NCI-H2171 treated with DMSO at 0.1 percent for 48 hours (cell line): ENCODE measurements around the gene SORBS1.

Source experiments
- DNase-seq: peaks from one replicate; lab custom pipeline; 2025; lab: John Stamatoyannopoulos, UW

The SORBS1 gene

DNA sequence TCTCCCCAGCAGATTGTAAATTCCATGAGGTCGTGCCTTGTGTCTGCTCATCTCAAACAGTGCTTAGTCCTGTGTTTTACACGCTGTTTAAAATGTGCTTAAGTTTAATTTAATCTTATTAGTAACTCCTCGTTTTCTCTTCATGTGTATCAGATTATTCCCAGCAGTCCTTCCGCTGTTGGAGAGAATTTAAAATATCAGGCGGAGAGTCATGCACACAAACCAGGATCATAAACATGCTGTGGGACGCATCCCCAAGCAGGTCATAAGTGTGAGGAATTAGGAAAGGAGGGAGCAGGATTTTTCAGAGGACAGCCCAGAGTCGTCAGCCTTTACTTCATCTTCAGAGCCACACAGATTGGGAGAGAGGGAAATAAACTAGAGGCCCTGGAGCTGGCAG is 4.2 kb upstream of the SORBS1 start:
- no peak for DNase-seq

DNA sequence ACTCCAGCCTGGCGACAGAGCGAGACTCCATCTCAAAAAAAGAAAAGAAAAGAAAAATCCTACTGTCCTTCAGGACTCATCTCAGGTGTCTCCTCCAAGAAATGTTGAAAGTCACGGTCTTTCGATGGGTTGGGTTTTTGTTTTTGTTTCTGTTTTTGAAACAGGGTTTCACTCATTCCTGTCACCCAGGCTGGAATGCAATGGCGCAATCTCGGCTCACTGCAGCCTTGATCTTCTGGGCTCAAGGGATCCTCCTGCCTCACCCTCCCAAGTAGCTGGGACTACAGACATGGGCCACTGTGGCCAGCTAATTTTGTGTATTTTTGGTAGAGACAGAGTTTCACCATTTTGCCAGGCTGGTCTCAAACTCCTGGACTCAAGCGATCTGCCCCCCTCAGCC is 3.1 kb upstream of the SORBS1 start:
- DNase-seq = no peak

DNA sequence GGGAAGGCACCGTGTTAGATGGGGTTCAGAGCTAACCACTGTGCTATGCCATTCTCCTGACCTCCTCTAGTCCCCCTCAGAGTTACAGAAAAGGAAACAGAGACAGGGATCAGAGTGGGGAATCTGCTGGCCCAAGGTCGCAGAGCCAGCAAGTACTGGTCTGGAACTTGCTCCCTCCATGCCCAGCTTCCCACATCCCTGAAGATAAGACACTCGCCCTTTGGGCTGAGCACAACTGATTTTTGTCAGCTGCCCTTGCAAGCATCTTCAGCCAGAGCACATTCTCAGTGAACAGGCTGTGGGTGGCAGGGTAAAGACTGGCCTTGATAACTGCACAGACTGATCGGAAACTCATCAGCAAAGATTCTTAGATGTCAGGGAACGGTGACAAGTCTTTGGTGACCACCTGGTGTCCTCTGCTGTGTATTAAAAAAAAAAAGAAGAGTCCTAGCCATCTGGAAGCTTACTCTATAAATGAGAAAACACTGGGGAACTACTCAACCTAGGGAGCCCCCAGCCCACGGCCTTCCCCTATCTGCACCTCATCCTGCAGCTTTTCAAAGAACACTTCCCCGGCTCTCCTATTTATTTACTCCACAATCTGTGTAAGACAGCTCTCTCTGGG is 1.3 kb upstream of the SORBS1 start:
- DNase-seq = peak; percentile 1

DNA sequence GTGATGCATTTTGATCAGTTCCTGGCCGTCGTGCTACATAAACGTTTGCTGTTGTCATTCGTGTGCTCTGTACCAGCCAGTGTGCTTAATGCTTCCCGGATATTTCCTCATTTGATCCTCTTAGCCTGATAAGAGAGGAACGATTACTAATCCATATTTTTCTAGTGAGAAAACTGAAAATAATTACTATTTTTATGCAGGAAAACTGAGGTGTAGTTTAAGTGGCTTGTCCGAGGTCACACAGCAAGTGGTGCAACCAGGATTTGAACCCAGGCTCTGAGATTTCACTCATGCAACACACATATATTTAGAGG is 650 bp upstream of the SORBS1 start:
- DNase-seq = no peak

DNA sequence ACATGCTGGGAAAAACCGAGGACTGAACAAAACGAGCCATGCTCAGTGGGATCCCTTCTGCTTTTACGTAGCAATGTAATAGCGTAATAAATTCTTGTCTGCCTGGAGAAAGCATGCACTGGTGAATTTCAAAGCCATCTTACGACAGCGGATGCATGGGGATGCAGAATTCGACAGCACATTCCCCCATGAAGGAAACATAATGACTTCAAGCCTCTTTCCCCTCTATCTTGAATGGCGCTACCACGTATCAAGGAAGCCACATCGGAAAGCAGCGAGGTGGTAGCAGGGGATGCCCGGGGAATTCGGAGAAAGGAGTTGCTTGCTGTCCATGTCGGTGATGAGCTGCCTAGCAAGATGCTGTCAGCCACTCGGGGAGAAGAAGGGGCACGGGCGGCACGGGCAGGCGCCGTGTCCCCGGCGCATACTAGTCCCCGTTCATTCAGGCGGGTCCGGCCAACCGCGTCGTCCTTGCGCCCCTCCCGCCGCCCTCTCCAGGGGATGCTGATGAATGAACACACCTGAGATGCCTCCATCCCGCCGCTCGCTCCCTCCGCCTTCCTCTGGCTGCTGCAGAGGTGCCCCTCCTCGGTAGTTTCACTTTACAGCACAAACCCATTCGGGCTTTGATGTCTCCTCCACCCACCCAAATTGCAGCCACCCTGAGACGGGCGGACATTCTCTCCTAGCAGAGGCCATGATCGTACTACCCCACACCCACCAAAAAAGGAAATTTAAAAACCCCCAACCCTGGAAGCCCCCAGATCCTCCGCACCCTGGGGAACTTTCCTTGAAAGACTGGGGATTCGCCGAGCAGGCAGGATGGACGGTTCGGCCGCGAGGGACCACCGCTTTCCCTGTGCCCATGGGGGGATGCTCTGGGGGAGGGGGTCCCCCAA is 644 bp downstream of the SORBS1 start:
- DNase-seq = peak; percentile 35

DNA sequence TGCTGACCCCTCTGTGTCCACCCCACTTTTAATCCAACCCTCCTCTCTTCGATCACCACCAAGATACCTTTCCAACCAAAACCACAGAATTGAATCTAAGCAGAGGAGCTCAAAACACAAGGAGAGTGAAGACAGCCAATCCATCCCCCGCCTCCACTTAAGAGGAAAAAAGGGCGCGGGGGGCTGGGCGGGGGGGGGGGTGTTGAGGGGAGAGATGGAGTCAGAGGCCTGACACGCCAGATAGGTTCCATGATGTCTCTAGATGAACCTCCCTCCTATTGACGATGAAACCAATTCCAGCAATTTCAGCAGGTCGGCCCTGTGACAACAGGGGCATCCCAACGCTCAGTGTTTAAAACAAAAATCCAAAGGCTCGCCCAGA is 1.3 kb downstream of the SORBS1 start:
- DNase-seq = no peak

DNA sequence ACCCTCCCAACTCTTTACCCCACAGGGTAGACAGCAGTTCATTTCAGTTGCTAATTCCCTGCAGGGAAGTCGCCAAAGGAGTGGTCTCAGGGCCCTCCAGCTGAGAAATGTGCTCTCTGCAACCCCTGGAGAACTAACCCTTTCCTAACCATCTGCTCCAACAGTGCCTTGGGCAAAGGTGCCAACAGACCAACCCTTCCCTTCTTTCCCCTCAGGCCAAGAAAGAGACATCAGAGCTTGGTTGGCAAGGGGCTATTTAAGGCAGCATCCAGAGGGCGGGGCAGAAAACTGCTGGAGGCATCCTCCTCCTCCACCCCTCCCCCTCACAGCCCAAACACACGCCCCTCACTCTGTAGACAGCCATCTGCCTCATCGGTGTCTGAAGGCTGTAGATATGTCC is 1.7 kb downstream of the SORBS1 start:
- DNase-seq = no peak

DNA sequence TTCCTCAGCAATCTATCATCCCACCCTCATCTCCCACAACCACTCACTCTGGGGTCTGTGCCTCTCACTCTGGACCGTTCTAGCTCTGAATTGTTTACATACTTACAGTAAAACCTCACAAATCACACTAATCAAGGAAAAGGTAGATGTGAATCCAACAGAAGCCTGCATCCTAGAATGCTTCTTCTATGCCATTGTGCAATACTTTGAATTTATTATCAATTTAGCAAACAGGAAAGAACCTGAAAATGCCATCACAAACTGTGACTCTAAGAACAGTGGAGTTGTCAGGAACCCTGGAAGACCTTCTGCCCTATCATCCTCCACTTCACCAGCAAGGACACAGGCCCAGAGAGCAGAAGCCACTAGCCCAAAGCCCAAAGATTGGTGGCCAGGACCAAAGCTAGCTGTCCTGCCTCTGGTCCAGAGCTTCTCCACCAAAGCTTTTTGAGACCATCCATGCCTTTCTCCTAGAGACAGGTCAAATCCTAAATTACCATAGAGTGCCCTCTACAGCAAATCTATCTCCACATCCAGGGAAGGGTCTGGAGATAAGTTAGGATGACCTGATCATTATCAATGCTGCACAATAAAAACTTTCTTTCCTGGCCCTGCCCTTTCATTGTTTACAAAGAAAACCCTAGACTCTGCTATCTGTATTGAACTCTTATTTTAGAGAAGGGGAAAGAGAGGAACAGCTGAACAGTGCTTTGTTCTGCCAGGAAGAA is 2.4 kb downstream of the SORBS1 start:
- DNase-seq = no peak

DNA sequence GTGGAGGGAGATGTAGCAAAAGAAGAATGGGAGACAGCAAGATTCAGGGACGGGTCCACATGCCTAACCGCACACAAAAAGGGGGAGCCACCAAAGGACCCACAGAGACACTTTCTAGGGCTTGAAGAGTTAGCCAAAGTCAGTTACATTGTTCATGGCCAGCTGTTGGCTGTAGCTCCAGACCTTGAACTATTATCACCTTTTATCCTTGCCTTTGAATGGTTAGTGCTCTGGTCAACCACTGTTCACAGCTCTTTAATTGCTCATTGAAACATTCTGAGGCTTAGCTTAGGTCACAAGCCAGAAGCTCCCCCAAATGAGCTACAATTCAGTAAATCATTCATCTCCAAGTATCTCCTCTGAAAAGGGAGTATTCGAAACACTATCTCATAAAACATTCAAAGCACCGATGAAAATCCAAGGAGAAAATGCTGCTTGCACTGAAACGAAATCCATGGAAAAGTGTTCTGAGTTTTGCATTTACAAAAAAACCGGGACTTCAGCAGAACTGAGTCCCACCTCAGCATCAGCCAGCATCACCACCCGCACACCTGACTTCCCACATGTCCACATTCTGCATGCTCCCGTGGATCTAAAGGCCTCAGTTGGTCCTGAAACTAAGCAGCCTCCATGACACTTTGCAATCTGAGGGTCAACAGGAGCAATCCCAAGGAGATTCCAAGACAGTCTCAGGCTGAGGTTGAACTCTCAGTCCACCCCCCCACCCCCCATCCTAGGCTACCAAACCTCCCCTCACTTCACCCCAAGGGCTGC is 4.0 kb downstream of the SORBS1 start:
- DNase-seq = no peak

DNA sequence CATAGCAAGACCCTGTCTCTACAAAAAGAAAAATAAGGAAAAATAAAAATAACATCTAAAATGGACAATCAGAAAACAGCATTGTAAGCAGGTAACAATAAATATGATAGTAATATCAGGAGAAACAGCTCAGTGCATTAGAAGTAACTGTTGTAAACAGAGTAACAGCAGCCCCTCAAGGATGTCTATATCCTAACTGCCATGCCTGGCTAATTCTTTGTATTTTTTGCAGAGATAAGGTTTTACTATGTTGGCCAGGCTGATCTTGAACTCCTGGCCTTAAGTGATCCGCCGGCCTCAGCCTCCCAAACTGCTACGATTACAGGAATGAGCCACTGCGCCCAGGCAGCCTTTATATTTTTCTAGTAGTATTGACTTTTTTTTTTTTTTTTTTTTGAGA is 7.5 kb downstream of the SORBS1 start:
- no peak for DNase-seq

DNA sequence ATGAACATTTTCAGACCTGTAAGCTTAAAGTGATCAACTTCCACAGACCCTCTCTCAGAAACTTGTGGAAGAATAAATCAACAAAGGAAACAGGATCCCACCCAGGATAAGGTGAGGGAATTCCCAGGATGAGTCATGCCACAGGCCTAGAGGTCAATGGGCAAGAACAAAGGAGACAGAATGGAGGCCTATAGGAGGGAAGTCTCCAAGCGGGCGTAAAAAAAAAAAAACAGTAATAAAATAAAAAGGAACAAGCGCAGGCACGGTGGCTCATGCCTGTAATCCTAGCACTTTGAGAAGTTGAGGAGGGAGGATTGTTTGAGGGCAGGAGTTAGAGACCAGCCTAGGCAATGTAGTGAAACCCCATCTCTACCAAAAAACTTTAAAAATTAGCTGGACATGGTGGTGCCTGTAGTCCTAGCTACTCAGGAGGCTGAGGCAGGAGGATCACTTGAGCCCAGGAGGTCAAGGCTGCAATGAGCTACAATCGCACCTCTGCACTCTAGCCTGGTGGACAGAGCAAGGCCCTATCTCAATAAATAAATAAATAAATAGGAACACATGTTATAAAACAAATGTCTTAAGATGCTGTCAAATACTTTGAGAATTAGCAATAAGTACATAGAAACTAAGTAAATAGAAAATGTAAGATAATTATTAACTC is 8.4 kb downstream of the SORBS1 start:
- no peak for DNase-seq

DNA sequence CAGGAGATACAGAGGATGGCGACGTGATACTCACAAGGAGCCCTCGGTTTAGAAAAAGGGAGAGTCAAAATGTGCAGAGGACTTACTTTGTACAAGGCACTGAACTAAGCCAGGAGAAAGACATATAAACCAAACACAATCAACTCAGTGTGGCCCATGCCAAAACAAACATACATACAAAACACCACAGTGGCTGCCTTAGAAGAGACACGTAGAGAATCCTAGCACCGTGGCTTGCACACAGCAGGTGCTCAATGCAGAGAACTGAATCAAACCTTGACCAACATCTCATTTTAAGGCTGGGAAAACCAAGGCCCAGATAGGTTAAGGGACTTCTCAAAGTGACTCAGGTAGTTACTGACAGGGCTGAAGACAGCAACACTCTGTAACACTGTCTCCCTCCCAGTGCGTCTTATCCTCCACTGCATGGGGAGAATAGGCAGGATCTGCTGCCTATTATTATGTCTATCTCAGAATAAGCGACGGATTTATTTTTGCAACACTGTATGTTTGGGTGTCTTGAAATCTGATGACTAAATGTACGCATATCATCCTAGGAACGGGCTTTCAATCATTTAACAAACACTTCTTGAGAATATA is 11.0 kb downstream of the SORBS1 start:
- no peak for DNase-seq

DNA sequence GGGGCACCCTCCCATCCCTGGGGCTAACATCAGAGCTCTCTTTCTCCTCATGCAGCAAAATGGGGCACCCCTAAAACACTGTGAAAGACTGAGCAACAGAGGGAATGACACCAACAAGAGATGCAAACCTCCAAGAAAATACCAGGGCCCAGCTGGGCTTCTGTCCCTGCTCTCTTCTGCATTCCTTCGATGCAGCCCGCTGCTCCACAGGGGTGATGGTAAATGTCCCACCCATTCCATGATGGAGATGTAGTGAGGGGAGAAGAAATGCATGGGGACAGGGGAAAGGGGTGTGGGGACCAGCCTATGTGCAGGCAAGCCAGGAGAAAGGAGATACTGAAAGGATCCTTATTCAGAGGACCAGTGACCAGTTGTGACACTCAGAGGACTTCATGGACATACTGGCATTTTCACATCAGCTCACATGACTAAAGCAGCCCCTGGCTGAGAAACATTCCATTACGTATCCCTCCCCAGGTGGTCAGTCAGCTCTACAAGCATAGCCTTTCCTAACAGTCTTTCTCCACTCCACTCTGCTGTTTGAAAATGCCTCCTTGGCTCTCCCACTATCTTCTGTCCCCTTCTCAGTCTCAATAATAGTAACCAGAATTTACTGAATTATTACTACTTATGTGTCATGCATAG is 13.3 kb downstream of the SORBS1 start:
- no peak for DNase-seq

DNA sequence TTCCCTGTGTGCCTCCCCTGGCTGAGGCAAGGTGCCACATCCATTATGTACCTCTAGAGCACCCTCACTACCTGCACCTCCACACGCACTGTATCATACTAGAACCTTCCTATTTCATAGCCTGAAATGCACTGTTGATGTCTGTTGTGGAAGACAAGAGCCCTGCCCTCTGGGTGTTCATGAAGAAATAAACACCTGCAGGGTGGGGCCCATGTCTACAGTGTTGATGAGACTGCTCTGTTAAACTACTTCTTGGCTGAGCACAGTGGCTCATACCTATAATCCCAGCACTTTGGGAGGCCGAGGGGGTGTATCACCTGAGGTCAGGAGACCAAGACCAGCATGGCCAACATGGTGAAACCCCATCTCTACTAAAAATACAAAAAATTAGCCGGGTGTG is 14.0 kb downstream of the SORBS1 start:
- no peak for DNase-seq

DNA sequence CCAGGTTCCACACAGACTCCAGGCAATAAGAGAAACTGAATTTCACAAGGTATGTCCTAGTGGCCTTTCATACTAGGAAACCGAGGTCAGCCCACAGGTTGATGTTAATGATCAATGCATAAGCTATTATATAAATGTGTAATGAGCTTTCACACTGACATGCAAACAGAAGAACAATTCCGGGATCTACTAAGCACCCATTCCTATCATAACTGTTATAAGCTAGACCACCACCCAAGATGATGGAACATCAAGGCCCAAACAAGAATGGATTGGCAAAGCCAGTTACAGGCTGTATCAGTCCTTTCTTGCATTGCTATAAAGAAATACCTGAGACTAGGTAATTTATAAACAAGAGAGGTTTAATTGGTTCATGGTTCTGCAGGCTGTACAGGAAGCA is 15.2 kb downstream of the SORBS1 start:
- DNase-seq = no peak

DNA sequence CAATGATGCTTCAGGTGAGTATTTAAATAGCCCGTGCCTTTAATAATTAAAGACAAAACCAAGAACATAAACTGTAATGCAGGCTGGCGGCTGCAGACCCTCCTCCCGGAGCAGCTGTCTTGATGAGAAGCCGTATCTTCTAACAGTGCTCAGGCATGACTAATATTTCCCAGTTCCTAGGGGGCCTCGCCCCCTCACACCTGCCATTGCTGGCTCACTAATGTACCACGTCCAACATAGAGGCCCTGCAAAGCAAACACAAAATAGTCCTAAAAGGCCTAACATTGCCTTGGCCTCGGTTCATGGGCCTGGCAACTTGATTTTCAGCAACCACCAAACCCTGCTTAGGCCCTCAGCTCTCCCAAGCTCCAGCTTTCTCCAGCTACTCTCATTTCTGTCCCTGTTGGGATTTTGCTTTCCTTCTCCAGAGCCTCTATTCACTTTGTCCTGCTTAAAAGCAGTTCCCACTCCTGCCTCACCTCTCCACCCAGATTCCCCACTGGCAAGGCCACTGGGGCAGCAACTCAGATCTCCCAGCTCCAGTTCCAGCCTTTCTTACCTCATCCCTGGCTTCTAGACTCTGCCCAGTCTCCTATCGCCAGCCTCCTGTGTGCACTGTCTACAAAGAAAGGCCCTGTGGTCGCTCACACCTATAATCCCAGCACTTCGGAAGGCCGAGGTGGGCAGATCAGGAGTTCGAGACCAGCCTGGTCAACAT is 16.2 kb downstream of the SORBS1 start:
- DNase-seq = no peak

DNA sequence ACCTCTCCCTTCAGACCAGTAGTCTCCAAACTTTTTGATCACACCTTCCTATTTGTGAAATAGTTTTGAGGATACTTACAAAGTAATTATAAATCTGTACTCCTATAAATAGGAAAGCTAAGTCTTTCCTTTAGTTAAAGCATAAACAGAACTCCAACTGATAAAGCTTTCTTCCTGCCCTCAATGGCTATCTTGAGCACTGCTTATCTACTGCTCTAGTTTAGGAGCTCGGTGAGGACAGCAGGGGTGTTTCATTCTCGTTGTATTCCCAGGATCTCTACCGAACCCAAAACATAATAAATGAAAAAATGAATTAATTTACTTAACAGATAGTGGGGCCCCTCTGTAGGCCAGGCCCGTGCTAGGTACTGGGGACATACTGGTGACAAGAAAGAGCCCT is 17.7 kb downstream of the SORBS1 start:
- no peak for DNase-seq

DNA sequence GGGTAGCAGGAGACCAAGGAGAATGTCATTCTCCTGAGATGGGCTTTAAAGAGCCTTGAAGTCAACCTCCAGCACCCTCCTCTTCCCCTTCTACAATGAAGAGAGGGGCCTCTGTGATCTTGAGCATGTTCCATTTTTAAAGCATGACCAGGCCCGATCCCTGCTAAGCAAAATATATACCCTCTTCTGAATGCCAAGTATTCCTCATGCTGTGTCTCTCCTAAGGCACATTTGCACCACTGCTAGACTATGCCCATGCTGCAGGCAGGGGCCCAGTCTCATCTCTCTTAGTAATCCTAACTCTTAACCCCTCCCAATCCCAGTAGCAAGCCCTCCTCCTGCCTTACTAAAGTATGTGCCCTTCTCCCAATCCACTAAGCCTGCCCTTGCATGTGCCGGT is 18.4 kb downstream of the SORBS1 start:
- DNase-seq = no peak

DNA sequence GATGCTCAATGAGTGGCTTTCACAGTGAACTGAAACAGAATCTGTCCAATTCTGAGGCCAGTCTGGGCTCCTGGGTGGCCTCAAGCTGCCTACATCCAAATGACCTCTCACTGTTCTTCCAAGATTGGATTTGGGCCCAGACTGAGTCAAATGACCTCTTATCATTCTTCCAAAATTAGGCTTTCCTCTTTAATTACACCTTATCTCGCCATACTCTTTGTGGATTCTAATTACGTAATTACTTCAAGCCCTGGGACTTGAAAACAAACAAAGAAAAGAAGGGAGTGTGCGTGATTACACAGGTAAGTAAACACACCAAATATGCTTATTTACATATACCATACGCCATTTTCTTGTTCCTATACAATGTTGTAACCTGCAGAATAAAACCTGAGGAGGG is 18.8 kb downstream of the SORBS1 start:
- DNase-seq = no peak

DNA sequence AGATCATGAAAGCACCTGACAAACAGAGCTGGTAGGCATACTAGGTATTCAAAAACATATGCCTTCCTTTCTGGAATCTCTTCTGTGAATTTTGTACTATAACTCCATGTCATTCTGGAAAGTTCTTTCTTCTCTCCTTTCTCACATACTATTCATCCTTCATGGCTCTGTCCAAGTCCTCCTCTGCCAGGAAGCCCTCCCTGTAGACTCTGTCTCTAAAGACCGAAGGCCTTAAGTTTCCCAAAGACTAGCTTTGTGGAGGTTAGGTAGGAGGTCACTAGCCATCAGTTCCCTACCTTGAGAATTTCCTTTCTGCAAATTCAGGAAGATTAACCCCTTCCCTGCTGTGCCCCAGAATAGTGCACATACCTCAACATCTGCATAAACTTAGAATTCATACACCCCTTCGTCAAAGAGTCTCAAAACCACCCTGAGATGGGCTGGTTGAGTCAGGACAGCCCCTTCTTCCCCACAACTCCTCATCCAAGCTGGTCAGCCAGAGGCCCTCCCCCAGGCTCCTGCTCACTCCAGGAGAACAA is 20.6 kb downstream of the SORBS1 start:
- no peak for DNase-seq
